Panc1 (cell line): ENCODE results near the gene COMMD4.

ENCODE experiments used
- CTCF ChIP-seq: fragments of 450-650 bp; IDR thresholded peaks from 2 replicates; pipeline ENCODE4 v1.5.1; 2017; ENCODE audit warnings: mild to moderate bottlenecking
- POLR2AphosphoS5 ChIP-seq: IDR thresholded peaks from 2 replicates; pipeline ENCODE4 v1.6.1; 2012; ENCODE audit warnings: mild to moderate bottlenecking, low read depth, low read length, moderate library complexity
- REST ChIP-seq, 2 experiments: IDR thresholded peaks; 2 replicates each; pipeline ENCODE4 v1.6.1; 2011 to 2012; ENCODE audit warnings: low read depth in 2 of 2, control low read depth in 1 of 2, low read length in 1 of 2, mild to moderate bottlenecking in 1 of 2, moderate library complexity in 1 of 2; ENCODE audit not compliant: insufficient read depth in 1 of 2
- SIN3A ChIP-seq: IDR thresholded peaks from 2 replicates; pipeline ENCODE4 v1.6.1; 2012; ENCODE audit warnings: low read depth, mild to moderate bottlenecking, low read length, moderate library complexity, borderline replicate concordance; ENCODE audit not compliant: insufficient read depth
- TCF7L2 ChIP-seq: IDR thresholded peaks from 2 replicates; pipeline ENCODE4 v1.6.1; 2011; ENCODE audit warnings: mild to moderate bottlenecking, low read depth, low read length, inconsistent platforms

DNA sequence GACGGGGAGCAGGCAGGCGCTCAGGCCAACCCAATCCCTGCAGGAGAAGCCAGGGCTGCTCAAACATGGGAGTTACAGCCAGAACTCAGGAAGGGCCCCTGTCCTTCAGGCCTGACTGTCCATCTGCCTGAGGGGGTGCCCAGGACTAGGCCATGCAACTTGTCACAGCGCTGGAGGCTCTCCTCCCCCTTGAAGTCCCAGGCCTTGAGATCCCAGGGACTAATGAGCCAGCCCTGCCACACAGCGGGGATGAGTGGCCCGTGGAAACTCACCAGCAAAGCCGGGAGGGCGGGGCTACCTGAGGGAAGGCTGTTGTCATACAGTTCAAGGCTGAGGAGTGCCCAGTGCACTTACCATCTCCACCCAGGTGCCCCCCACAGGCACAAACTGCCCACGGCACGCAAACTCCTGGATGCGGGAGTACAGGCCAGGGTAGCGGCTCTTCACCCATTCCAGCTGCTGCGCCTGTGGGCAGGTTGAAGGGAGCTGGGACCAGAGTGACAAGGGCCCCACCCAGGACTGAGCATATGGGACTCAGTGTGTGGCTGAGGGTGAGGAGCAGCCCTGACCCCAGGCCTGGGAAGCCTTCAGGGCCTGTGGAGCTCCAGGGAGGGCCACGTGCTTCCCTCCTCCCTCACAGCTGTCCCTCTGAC, 26.3 kb downstream of the COMMD4 start:
- TF ChIP-seq CTCF (no peak), SIN3A (no peak), POLR2AphosphoS5 (no peak; the same call in 1 of the 2 replicates), TCF7L2 (no peak), REST (IDR thresholded peaks at IDR 0.05; ENCODE audit: insufficient read depth in 1 of 2, low read depth in 2 of 2, low read length in 1 of 2) (no peak)
